AG09309 (cell line): ENCODE measurements around the gene SH3GL2.

Experiments
- DNase-seq: peaks from one replicate; pipeline ENCODE4 v3.0.0-alpha.2; 2010; ENCODE audit warnings: low read depth
- H3K4me3 ChIP-seq: 2 replicates; pipeline ENCODE4 v1.5.1; 2011; ENCODE audit warnings: mild to moderate bottlenecking, low read depth, low read length, moderate library complexity; ENCODE audit not compliant: control insufficient read depth
- TF ChIP-seq, protein P1 (sequence below): IDR thresholded peaks from 2 replicates; pipeline ENCODE4 v1.5.1; 2011; ENCODE audit warnings: mild to moderate bottlenecking, low read depth, low read length, inconsistent platforms; ENCODE audit not compliant: insufficient read depth, control insufficient read depth; ENCODE audit errors: missing control alignments

SH3GL2 gene

DNA sequence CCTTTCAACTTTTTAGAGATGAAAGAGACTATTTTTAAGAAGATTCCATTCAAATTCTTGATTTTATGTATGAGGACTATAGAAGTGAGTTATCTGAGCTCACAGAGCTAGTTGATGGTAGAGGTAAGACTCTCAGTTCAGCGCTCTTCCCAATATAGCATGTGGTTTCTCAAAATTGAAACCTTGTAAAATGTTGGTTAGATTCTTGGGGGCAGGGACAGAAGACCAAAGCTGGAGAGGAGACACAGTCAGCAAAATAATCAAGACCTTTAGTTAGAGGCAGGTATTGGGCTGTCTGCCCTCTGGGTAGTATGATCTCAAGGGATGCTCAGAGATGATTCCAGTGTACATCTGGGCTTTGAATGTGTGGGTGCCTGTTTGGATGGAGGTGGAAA is 246.4 kb downstream of the SH3GL2 start:
- TF ChIP-seq, protein P1, sequence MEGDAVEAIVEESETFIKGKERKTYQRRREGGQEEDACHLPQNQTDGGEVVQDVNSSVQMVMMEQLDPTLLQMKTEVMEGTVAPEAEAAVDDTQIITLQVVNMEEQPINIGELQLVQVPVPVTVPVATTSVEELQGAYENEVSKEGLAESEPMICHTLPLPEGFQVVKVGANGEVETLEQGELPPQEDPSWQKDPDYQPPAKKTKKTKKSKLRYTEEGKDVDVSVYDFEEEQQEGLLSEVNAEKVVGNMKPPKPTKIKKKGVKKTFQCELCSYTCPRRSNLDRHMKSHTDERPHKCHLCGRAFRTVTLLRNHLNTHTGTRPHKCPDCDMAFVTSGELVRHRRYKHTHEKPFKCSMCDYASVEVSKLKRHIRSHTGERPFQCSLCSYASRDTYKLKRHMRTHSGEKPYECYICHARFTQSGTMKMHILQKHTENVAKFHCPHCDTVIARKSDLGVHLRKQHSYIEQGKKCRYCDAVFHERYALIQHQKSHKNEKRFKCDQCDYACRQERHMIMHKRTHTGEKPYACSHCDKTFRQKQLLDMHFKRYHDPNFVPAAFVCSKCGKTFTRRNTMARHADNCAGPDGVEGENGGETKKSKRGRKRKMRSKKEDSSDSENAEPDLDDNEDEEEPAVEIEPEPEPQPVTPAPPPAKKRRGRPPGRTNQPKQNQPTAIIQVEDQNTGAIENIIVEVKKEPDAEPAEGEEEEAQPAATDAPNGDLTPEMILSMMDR = no peak
- H3K4me3 ChIP-seq = no peak overlapping the region
- no peak for DNase-seq

GRCh38 chr9:17829064-17829463 is 250.2 kb downstream of the SH3GL2 start:
- DNase-seq = no peak
- H3K4me3 ChIP-seq = no peak overlapping the region
- TF ChIP-seq, protein P1 = no peak

- no peak for DNase-seq
- TF ChIP-seq, protein P1 = no peak
- no peak overlapping the region for H3K4me3 ChIP-seq
Observed at GRCh38 chr9:17829812-17830385, 251.0 kb downstream of the SH3GL2 start.

DNA sequence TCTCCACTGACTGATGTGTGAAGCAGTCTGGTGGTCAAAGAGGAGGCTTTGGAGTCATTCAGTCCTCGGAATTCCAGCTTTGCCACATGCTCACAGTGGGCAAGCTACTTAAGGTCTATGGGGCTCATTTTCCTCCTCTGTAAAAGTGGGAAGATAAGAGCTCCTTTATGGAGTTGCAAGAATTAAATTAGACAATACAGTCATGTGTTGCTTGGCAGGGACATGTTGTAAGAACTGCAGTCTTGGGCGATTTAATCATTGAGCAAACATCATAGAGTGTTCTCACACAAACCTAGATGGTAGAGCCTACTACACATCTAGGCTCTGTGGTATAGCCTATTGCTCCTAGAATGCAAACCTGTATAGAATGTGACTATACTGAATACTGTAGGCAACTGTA is 253.9 kb downstream of the SH3GL2 start:
- H3K4me3 ChIP-seq = no peak overlapping the region
- DNase-seq = no peak
- TF ChIP-seq, protein P1 = no peak

DNA sequence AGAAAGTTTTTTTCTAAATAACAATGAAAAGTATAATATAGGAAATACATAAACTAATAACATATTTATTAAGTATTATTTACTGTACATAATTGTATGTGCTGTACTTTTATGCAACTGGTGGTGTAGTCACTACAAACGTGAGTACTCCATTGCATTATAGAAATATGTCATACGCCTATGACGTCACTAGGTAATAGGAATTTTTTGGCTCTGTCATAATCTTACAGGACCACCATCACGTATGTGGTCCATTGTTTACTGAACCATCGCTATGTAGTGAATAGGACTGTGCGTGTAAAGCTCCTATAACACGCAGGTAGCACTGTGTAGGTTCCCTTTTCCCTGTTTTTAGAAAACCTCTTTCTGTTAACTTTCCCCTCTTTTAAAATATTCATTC is 255.0 kb downstream of the SH3GL2 start:
- TF ChIP-seq, protein P1 = no peak
- DNase-seq = no peak
- H3K4me3 ChIP-seq = no peak overlapping the region

GRCh38 chr9:17837965-17838364 is 259.1 kb downstream of the SH3GL2 start:
- DNase-seq = no peak
- TF ChIP-seq, protein P1 = no peak

GRCh38 chr9:17839776-17840175 is 260.9 kb downstream of the SH3GL2 start:
- TF ChIP-seq, protein P1 = no peak
- H3K4me3 ChIP-seq = no peak overlapping the region
- no peak for DNase-seq

More at GRCh38 chr9:17837965-17838364, 259.1 kb downstream of the SH3GL2 start:
- H3K4me3 ChIP-seq = no peak overlapping the region
